PFSK-1 (cell line): ENCODE measurements around the gene DAB1.

Experiments
- FOXP2 ChIP-seq: optimal IDR thresholded peaks from 2 replicates; pipeline ENCODE3; 2011; ENCODE audit warnings: borderline replicate concordance, control low read depth, inconsistent platforms; ENCODE audit not compliant: insufficient read depth; ENCODE audit errors: extremely low read length, extremely low read depth
- POLR2AphosphoS5 ChIP-seq: IDR thresholded peaks from 2 replicates; pipeline ENCODE4 v1.6.1; 2012; ENCODE audit warnings: low read depth, mild to moderate bottlenecking, control low read depth, low read length, moderate library complexity
- REST ChIP-seq, 2 experiments: IDR thresholded peaks; 2 replicates each; pipeline versions ENCODE4 v1.6.1 to v1.8.0; 2011 to 2012; ENCODE audit warnings: low read depth in 2 of 2, low read length in 2 of 2, control low read depth in 1 of 2, inconsistent platforms in 1 of 2, mild to moderate bottlenecking in 1 of 2, moderate library complexity in 1 of 2; ENCODE audit not compliant: insufficient read depth in 1 of 2
- SIN3A ChIP-seq: IDR thresholded peaks from 2 replicates; pipeline ENCODE4 v1.6.1; 2012; ENCODE audit warnings: mild to moderate bottlenecking, low read length, moderate library complexity, borderline replicate concordance; ENCODE audit not compliant: insufficient read depth
- TAF1 ChIP-seq: IDR thresholded peaks from 2 replicates; pipeline ENCODE4 v1.6.1; 2012; ENCODE audit warnings: low read length, control low read depth, borderline replicate concordance; ENCODE audit not compliant: insufficient read depth

DNA sequence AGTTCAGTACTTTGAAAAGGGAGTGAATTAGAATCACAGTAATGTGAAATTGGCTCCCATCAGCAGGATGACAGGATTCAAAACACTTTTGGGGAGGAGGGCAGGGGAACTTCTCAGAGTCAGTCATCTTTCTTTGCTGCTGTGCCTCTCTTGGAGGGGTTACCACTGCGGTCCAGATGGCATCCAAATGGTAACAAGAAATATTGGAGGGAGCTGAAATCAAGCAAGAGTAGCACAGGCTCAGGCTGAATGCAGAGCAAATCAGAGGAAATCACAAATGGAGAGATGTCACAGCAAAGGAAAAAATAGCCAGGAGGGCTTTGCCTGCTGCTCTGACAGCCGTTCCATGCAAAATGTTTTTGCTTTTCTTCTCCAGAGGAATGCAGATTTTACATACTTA, 383.0 kb downstream of the DAB1 start:
- TF ChIP-seq POLR2AphosphoS5 (no peak), TAF1 (no peak), SIN3A (no peak), REST (IDR thresholded peaks at IDR 0.05; ENCODE audit: insufficient read depth in 1 of 2, low read depth in 2 of 2, low read length in 2 of 2) (no peak), FOXP2 (no peak)
